HL-60 (cell line): Measurements from ENCODE around the gene FCN1.

Experiments used
- DNase-seq, 2 experiments: peaks; one replicate each; pipeline ENCODE4 v3.0.0-alpha.2; 2010 to 2020; ENCODE audit warnings: low read depth in 1 of 2, low spot score in 1 of 2
- H3K27ac ChIP-seq: fragments of 250-450 bp; sonication (Bioruptor Pico); replicated peaks from 2 replicates; pipeline ENCODE4 v1.5.1; 2020; ENCODE audit warnings: mild to moderate bottlenecking, moderate library complexity
- H3K27me3 ChIP-seq: fragments of 250-450 bp; sonication (Bioruptor Pico); 2 replicates; pipeline ENCODE4 v1.5.1; 2021; ENCODE audit warnings: mild to moderate bottlenecking, moderate library complexity; ENCODE audit not compliant: insufficient read depth, poor library complexity, severe bottlenecking
- H3K4me3 ChIP-seq: replicated peaks from 2 replicates; pipeline ENCODE4 v1.5.1; 2011; ENCODE audit warnings: mild to moderate bottlenecking, control low read depth, low read length; ENCODE audit not compliant: insufficient read depth
- CTCF ChIP-seq: IDR thresholded peaks from one replicate; pipeline ENCODE4 v1.5.1; 2011; ENCODE audit warnings: low read length, control low read depth, inconsistent platforms; ENCODE audit not compliant: insufficient read depth
- GABPA ChIP-seq: IDR thresholded peaks from 2 replicates; pipeline ENCODE4 v1.6.1; 2012; ENCODE audit warnings: low read depth
- POLR2AphosphoS5 ChIP-seq: IDR thresholded peaks from 2 replicates; pipeline ENCODE4 v1.6.1; 2012; ENCODE audit warnings: low read depth
- REST ChIP-seq: IDR thresholded peaks from 2 replicates; pipeline ENCODE4 v1.6.1; 2012; ENCODE audit warnings: low read depth; ENCODE audit not compliant: insufficient replicate concordance
- SPI1 ChIP-seq: IDR thresholded peaks from 2 replicates; pipeline ENCODE4 v1.6.1; 2012; ENCODE audit warnings: low read depth, mild to moderate bottlenecking, borderline replicate concordance

FCN1 gene

GRCh38 chr9:134883040-134883782, 34.5 kb downstream of the FCN1 start:
- TF ChIP-seq CTCF (no peak), SPI1 (no peak), GABPA (no peak), REST (no peak), POLR2AphosphoS5 (no peak)
- DNase-seq = no peak
- H3K27ac ChIP-seq = no peak overlapping the region
- H3K4me3 ChIP-seq = no peak overlapping the region
- H3K27me3 ChIP-seq = no peaks in the 10 kb centered on the region

- TF ChIP-seq POLR2AphosphoS5 (no peak), GABPA (no peak), REST (no peak), CTCF (no peak), SPI1 (no peak)
- no peak for DNase-seq
- H3K27me3 ChIP-seq = no peaks in the 10 kb centered on the region
- no peak overlapping the region for H3K4me3 ChIP-seq
- H3K27ac ChIP-seq = no peak overlapping the region
Measured at GRCh38 chr9:134882204-134882785, 35.4 kb downstream of the FCN1 start.

- no peak for DNase-seq
- no peak for TF ChIP-seq CTCF
- TF ChIP-seq REST = no peak
- TF ChIP-seq GABPA = no peak
- TF ChIP-seq SPI1 = no peak
- TF ChIP-seq POLR2AphosphoS5 = no peak
- H3K27me3 ChIP-seq = no peaks in the 10 kb centered on the region
- H3K27ac ChIP-seq = no peak overlapping the region
- H3K4me3 ChIP-seq = no peak overlapping the region
Measured at GRCh38 chr9:134881313-134881670, 36.4 kb downstream of the FCN1 start.
